Measurements from ENCODE around the gene TNIP1.

The TNIP1 gene

DNA sequence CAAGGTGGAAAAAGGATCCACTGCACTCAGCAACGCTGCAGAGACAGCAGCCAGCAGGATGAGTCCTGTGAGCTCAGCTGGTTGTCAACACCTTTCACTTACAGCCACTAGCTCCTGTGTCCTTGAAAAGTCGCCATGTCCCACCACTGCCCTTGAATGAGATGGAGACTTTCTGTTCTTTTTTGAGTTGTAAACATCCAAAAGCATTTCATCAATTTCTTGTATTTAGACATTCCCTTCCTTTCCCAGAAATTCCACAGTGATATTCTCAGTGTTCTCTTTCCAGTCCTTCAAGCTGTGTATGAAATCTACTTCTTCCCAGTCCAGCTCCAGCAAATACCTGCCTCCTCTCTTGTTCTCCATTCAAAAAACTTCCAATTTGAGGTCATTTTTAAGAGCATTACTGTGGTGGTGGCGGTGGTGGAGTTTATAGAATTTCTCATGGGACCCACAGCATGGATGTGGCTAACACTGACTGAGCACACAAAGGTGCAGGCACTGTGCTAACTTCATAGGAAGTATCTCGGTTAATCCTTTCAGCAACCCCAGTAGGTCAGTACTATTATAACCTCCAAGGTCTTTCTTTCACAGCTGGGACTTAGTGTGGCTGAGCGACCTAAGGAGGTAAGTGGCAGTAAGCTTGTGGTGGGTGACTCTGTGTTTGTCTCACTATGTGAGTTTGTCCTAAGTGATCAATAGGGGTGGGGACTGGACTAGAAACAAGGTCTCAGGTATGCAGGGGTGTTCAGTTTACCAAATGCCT lies 75.5 kb downstream of the TNIP1 start:
- DNase-seq (ENCODE audit: low read depth in 2 of 2, low spot score in 1 of 2): no peak

DNA sequence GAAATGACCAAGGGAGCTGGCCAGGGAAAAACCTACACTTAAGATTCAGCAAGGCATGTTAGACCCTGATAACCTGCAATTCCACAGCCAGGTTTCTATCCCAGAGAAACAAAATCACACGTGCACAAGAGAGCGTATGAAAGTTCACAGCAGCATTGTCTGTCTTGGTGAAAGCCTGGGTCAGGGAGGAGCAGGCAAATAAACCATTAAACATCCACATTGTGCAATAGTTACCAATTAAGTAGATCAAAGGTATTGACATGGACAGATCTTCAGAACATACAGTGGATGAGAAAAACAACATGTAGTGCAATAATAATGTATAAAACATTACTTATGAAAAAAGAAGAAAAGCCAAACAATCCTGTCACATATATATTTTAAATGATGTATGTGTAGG lies 76.3 kb downstream of the TNIP1 start:
- no peak for DNase-seq (ENCODE audit: low read depth in 2 of 2, low spot score in 1 of 2)

DNA sequence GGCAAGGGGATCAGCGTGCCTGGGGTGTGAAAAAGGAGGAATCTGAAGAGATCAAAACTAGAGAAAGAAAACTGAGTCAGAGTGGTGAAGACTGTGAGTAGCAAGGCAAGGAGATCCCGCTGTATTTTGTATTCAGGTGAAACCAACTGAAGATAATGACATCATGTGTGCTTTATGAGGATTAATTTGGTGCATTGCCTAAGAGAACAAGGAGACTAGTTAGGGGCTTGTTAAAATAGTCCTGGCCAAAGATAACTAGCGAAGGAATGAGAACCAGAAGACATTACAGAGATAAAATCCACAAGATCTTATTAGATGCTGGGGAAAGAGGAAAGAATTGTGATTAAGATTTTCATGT lies 77.4 kb downstream of the TNIP1 start:
- no peak for DNase-seq (ENCODE audit: low read depth in 2 of 2, low spot score in 1 of 2)

DNA sequence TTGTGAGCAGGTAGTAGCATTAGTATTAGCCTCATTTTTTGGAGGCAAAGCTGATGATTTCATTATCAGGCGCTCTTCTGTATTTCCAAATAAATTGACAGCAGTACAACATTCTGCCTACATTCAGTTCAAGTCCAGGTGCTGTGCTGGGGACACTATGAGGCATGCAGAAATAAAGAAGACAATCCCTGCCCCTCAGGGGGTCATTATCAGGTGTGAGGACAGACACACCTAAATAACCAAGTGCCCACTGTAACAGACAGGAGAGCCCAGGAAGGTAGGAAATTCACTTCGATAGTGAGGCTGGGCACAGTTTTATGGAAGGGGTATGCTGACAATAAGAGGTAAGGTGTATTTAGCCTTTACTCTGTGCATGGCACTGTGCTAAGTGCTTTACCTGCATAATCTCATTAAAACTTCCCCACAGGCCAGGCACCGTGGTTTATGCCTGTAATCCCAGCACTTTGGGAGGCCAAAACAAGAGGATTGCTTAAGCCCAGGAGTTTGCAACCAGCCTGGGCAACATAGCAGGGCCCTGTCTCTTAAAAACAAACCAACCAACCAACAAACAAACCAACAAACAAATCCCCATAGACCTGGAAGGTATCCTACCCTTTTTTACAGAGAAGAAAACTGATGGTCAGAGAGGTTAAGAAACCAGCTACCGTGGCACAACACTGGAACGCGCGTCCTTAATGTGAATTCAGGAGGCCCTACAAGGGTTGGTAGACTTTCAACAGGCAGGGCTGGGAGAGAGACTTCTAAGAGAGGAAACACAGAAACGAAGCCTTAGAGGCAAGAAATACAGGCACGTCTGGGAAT lies 77.9 kb downstream of the TNIP1 start:
- DNase-seq (ENCODE audit: low read depth in 2 of 2, low spot score in 1 of 2): no peak

GRCh38 chr5:151002250-151002649 lies 78.6 kb downstream of the TNIP1 start:
- no peak for DNase-seq (ENCODE audit: low read depth in 2 of 2, low spot score in 1 of 2)

DNA sequence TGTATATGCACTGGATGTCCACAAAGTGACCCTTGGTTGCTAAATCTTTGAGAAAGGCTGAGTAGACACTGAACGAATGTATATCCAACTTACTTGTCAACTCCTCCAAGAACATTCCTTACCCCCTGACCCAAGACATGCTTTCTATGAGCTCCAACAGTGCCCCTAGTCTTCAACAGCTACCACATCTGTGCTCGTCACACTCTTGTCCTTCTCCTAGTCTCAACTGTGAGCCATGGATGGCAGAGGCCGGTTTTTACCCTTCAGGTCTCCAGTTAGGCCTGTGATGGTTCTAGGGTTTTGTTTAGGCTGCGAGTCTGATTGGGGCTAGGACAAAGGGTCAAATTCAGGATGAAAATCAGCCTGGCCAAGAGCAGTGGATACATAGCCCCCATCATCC lies 79.4 kb downstream of the TNIP1 start:
- DNase-seq (ENCODE audit: low read depth in 2 of 2, low spot score in 1 of 2): no peak

GRCh38 chr5:150999704-151000442 lies 81.0 kb downstream of the TNIP1 start:
- DNase-seq (ENCODE audit: low read depth in 2 of 2, low spot score in 1 of 2): no peak

GRCh38 chr5:150993826-150994412 lies 86.9 kb downstream of the TNIP1 start:
- no peak for DNase-seq (ENCODE audit: low read depth in 2 of 2, low spot score in 1 of 2)

GRCh38 chr5:150993422-150993821 lies 87.4 kb downstream of the TNIP1 start:
- no peak for DNase-seq (ENCODE audit: low read depth in 2 of 2, low spot score in 1 of 2)

DNA sequence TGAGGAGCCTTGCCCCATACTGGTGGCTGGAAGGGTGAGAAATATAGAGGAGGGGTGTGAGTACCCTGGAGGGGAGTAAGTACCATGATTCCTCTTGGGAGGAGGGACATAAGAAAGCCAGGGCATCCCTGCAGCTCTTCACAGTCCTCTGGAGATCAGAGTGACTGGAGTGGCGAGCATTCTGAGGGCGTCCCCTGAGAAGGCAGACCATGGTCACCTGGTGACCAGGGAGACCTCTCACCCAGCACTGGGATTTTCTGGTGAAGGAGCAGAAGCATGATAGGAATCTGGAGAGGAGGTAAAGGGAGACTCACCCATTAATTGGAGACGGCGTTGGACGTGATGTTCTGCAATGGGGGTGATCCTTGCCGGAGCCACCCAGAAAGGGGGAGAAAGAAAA lies 88.1 kb downstream of the TNIP1 start:
- no peak for DNase-seq (ENCODE audit: low read depth in 2 of 2, low spot score in 1 of 2)

GRCh38 chr5:150989695-150990094 lies 91.1 kb downstream of the TNIP1 start:
- no peak for DNase-seq (ENCODE audit: low read depth in 2 of 2, low spot score in 1 of 2)

- DNase-seq (ENCODE audit: low read depth in 2 of 2, low spot score in 1 of 2): no peak
Observed at GRCh38 chr5:150987746-150988145, 93.1 kb downstream of the TNIP1 start.

Measured in stimulated activated CD8-positive, alpha-beta memory T cell treated with anti-CD3 and anti-CD28 coated beads, Interleukin-4, amount 100 ng/mL, for 4 hours (primary cell).